H1 (cell line): ENCODE measurements around the gene ZNF654. TPM values are rescaled to one million over a fixed set of nuclear protein-coding genes. Genes with fewer than 3 reads are reported as not detected.

ENCODE experiments used
- ASH2L ChIP-seq: fragments of 200-600, 300-600 bp; sonication (generic); IDR thresholded peaks from one replicate; pipeline ENCODE4 v1.7.1; 2017; ENCODE audit warnings: low read length
- SIN3A ChIP-seq, 2 experiments: IDR thresholded peaks in 1 of 2; conservative IDR thresholded peaks in 1 of 2; 2 replicates each; pipeline ENCODE4 v1.6.1; 2011 to 2012; ENCODE audit warnings: low read length in 2 of 2, improper control_type of control experiment in 1 of 2, low read depth in 1 of 2, mild to moderate bottlenecking in 1 of 2
- polyA plus RNA-seq, 7 experiments: library from polyadenylated mRNA; depleted of rRNA in 3 of 7; stranded (reverse) in 5 of 7; unstranded in 2 of 7; fragments of >200 nt in 5 of 7; fragments of 200-250 nt in 2 of 7; gene quantifications; 1 replicate in 5 of 7; 2 replicates in 1 of 7; 4 replicates in 1 of 7; pipeline versions ENCODE4 v1.2.1 to v1.2.3, GENCODE V29; 2011 to 2013; ENCODE audit warnings: missing spikeins in 2 of 7, mixed read lengths in 2 of 7
- total RNA-seq: library from RNA; stranded (reverse); fragmentation: NEBNext Ultra II Directional; extraction: Animal tissue kit (Norgen Biotek cat#: 25700); gene quantifications from 2 replicates; pipeline ENCODE4 v1.2.1, GENCODE V29; 2021
- TF ChIP-seq, protein P1 (sequence below): IDR thresholded peaks from 2 replicates; pipeline ENCODE4 v1.6.1; 2011; ENCODE audit warnings: low read depth, mild to moderate bottlenecking, low read length; ENCODE audit not compliant: insufficient read depth

ZNF654 gene
- total and polyA plus RNA-seq, 2 of the 8 experiments (the other 6 are each of a cell fraction or from before 2014, with no cell fraction given) = 0.47 to 5.3 TPM

DNA sequence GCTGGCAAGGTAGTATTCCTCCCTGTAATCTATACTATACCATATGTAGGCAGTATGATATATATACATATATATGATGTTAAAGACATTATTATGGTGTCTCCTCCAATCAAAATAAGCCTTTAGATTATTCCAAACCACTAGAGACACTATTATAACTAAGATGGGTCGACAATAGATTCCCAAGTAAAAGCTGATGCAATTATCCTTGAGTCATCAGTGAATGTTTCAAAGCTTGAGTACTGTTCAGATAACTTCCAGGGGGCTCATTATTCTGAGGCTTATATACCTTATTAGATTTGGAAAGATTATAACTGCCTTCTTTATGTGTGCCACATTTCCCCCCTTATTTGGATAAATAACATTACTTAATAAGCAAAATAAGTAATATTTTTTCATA, 78.8 kb downstream of the ZNF654 start (continued):
- TF ChIP-seq, protein P1, sequence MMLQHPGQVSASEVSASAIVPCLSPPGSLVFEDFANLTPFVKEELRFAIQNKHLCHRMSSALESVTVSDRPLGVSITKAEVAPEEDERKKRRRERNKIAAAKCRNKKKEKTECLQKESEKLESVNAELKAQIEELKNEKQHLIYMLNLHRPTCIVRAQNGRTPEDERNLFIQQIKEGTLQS = no peak
- TF ChIP-seq ASH2L = no peak
- TF ChIP-seq SIN3A (conservative IDR thresholded peaks at IDR 0.05 in 1 of 2, IDR thresholded peaks at IDR 0.05 in 1 of 2; ENCODE audit: low read depth in 1 of 2, low read length in 2 of 2) = no peak
